Right lobe of liver (tissue), 6 donors: Measurements from ENCODE around the gene NAV2. TPM values are rescaled to one million over a fixed set of nuclear protein-coding genes. Genes with fewer than 3 reads are reported as not detected.
A peak's percentile ranks its signal among the peaks of the same experiment; 100 is the strongest.

ENCODE experiments used
- ATAC-seq, 4 donors: fragments of 200-7000 bp; cut with Tn5 transposase; one replicate each; pipeline ENCODE4 v1.9.1; 2020; ENCODE audit warnings: mild to moderate bottlenecking in 4 of 4, moderate library complexity in 4 of 4
- DNase-seq, 3 donors: peaks; one replicate each; pipeline ENCODE4 v3.0.0-alpha.2; 2020
- H3K27ac ChIP-seq, 3 donors: fragments of 200-600 bp; one replicate each; pipeline ENCODE4 v1.8.0; 2022
- H3K27me3 ChIP-seq, 2 donors: fragments of 200-600 bp; one replicate each; pipeline ENCODE4 v1.8.0; 2022
- H3K36me3 ChIP-seq, 4 donors: fragments of 200-600 bp; sonication (generic) in 1 of 4; one replicate each; pipeline versions ENCODE4 v1.5.1 to v1.8.0; 2017 to 2022; ENCODE audit warnings: control low read depth in 1 of 4
- H3K4me1 ChIP-seq, 4 donors: fragments of 200-600 bp; sonication (generic) in 1 of 4; one replicate each; pipeline versions ENCODE4 v1.5.1 to v1.8.0; 2017 to 2022; ENCODE audit warnings: control low read depth in 1 of 4
- H3K4me3 ChIP-seq, 3 donors: fragments of 200-600 bp; one replicate each; pipeline ENCODE4 v1.8.0; 2022
- H3K9me3 ChIP-seq, 4 donors: fragments of 200-600 bp; sonication (generic) in 1 of 4; one replicate each; pipeline versions ENCODE4 v1.5.1 to v1.8.0; 2017 to 2022; ENCODE audit warnings: control low read depth in 1 of 4
- POLR2A ChIP-seq: fragments of 450-650 bp; IDR thresholded peaks from one replicate; pipeline ENCODE4 v1.6.1; 2017; ENCODE audit warnings: antibody characterized with exemption, mild to moderate bottlenecking
- WGBS: methylation state at CpG from one replicate; pipeline ENCODE4 v1.1.6; 2018; ENCODE audit warnings: low coverage, low lambda C conversion rate; ENCODE audit not compliant: insufficient coverage; ENCODE audit errors: missing lambda C conversion rate; 5-methylcytosine and 5-hydroxymethylcytosine counted together
- intact Hi-C, 2 donors: fragments of 100-400 bp; cut with DNase I; formaldehyde crosslinking; loops; one replicate each; pipeline versions ENCODE4 v1.11.2 to v1.14.1; 2022
- total RNA-seq, 6 experiments: library from RNA; depleted of rRNA in 2 of 6; stranded (reverse); fragments of >200 nt in 2 of 6; fragmentation: NEBNext Ultra II Directional in 3 of 6; extraction: Animal tissue kit (Norgen Biotek cat#: 25700) in 3 of 6; gene quantifications; one replicate each; pipeline versions ENCODE4 v1.1.0 to v1.2.4, GENCODE V29; 2016 to 2023
- TF ChIP-seq, protein P1 (sequence below), 4 donors: fragments of 200-600 bp in 3 of 4; fragments of 450-650 bp in 1 of 4; IDR thresholded peaks; one replicate each; pipeline versions ENCODE4 v1.5.1 to v1.8.0; 2016 to 2022; ENCODE audit warnings: antibody characterized with exemption in 4 of 4, mild to moderate bottlenecking in 2 of 4
- donor health status: DM: no; HTN: yes; CAD: no.
- donor health status: DM: no; HTN: no; CAD: no.
- donor health status: DM: no; HTN: no; CAD: no.
- donor health status: DM: no; HTN: yes; CAD: no.
- donor health status: DM: no; HTN: yes; CAD: no.

The NAV2 gene
- total RNA-seq, 6 experiments from 2014 or later: 15.5 to 69.2 (median 37.1) TPM

DNA sequence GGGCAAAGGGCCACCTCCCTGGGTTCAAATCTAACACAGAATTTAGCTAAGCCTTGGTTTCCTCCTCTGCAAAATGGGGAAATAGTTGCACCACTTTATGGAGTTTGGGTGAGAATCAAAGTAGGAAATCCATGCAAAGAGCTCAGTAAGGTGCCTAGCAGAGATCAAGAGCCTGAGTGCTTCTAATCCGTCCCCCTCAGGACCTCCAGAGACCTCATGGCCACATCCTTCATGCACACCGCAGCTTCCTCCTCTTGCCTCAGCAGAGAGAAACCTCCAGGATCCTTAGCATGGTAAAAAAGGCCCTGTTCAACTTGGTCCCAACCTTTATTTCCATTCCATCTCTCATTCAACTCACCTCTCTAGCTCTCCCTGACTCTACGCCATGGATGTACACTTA lies 37.8 kb upstream of the NAV2 start:
- Histone ChIP-seq H3K4me3 (no peak overlapping the region), H3K27ac (no peak overlapping the region), H3K9me3 (no peaks in the 10 kb centered on the region), H3K4me1 (peaks cover 0 to 6% (median 0%) of the 10 kb centered on the region in 4 donors), H3K27me3 (no peaks in the 10 kb centered on the region), H3K36me3 (no peaks in the 10 kb centered on the region)
- 80% methylated on average over 2 of the region's 3 CpGs for WGBS
- intact Hi-C loops: no loop called here
- ATAC-seq (no peak), DNase-seq (no peak)
- TF ChIP-seq, protein P1, sequence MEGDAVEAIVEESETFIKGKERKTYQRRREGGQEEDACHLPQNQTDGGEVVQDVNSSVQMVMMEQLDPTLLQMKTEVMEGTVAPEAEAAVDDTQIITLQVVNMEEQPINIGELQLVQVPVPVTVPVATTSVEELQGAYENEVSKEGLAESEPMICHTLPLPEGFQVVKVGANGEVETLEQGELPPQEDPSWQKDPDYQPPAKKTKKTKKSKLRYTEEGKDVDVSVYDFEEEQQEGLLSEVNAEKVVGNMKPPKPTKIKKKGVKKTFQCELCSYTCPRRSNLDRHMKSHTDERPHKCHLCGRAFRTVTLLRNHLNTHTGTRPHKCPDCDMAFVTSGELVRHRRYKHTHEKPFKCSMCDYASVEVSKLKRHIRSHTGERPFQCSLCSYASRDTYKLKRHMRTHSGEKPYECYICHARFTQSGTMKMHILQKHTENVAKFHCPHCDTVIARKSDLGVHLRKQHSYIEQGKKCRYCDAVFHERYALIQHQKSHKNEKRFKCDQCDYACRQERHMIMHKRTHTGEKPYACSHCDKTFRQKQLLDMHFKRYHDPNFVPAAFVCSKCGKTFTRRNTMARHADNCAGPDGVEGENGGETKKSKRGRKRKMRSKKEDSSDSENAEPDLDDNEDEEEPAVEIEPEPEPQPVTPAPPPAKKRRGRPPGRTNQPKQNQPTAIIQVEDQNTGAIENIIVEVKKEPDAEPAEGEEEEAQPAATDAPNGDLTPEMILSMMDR (IDR thresholded peaks at IDR 0.05): no peak
- TF ChIP-seq POLR2A: no peak

DNA sequence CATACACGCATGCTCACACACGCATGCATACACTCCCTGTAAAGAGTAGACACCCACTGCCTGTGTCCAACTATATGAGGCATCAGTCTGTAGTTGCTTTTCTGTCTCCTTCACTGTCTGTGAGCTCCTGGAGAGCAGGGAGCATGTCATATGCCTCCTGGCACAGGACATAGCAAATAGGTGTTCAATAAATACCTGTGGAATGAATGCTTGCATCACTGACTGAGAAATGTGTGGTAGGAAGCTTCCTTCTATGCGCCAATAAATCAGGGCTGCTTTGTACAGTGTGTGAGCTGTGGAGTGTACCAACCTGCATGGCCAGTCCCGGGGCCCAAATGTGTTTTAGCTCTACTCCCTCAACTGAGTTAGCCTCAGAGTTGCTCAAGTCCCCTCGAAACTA lies 37.2 kb upstream of the NAV2 start:
- TF ChIP-seq POLR2A: no peak
- TF ChIP-seq, protein P1 (IDR thresholded peaks at IDR 0.05): no peak
- Histone ChIP-seq H3K4me3 (no peak overlapping the region), H3K27me3 (no peaks in the 10 kb centered on the region), H3K4me1 (peaks cover 0 to 6% (median 1%) of the 10 kb centered on the region in 4 donors), H3K27ac (no peak overlapping the region), H3K9me3 (no peaks in the 10 kb centered on the region), H3K36me3 (no peaks in the 10 kb centered on the region)
- DNase-seq (no peak), ATAC-seq (no peak)
- WGBS: 79% methylated on average over 5 of the region's 5 CpGs
- intact Hi-C loops: no loop called here

DNA sequence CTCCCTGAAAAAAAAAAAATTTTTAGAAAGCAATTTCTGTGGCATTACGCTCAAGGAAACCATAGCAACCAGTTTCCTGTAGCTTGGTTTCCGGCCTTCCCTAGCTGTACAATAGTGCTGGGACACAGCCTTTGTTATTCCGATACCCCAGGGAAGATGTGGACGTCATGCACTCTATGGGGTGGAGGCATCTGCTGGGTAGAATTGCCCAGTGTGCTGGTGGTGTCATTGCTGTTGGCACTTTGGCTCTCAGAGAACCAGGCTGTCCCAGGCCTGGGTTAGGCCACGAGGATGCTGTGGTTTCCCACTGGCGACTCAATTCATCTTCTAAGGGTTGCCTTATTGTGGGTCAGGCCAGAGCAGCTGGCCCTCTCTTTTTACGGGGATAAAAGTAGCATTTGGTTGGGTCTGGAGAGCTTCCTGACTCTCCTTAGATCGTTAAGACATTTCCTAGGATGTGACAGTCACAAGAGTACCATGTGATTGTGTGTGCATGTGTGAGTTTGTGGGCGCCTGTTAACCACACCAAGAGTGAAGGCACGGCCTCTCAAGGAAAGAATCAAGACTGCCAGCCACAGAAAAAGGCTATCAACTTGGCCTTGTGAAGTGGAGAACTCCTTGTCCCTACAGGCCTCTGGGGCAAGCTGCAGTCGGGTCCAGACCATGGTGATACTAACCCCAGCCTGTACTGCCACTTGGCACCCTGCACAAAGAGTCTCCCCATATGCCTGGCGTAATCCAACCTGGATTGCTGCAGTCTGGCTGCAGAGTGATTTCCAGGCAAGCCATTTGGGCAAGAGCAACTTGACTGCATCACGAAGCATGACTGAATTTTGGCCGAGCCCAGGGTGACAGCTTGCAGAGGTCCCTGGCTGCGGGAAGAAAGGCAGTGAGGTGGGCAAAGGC lies 35.9 kb upstream of the NAV2 start:
- H3K4me1 ChIP-seq: peaks cover 0 to 8% (median 3%) of the 10 kb centered on the region in 4 donors
- no peaks in the 10 kb centered on the region for H3K36me3 ChIP-seq
- WGBS: 62% methylated on average over 9 of the region's 15 CpGs
- TF ChIP-seq, protein P1 (IDR thresholded peaks at IDR 0.05): no peak
- no peak for TF ChIP-seq POLR2A
- peak; percentile 41 to 63 (median 50) for ATAC-seq
- H3K27ac ChIP-seq: peak overlapping the region in 1 of 3 donors; percentile 22
- H3K27me3 ChIP-seq: no peaks in the 10 kb centered on the region
- H3K4me3 ChIP-seq: no peak overlapping the region
- no peaks in the 10 kb centered on the region for H3K9me3 ChIP-seq
- intact Hi-C loops: no loop called here
- no peak for DNase-seq

DNA sequence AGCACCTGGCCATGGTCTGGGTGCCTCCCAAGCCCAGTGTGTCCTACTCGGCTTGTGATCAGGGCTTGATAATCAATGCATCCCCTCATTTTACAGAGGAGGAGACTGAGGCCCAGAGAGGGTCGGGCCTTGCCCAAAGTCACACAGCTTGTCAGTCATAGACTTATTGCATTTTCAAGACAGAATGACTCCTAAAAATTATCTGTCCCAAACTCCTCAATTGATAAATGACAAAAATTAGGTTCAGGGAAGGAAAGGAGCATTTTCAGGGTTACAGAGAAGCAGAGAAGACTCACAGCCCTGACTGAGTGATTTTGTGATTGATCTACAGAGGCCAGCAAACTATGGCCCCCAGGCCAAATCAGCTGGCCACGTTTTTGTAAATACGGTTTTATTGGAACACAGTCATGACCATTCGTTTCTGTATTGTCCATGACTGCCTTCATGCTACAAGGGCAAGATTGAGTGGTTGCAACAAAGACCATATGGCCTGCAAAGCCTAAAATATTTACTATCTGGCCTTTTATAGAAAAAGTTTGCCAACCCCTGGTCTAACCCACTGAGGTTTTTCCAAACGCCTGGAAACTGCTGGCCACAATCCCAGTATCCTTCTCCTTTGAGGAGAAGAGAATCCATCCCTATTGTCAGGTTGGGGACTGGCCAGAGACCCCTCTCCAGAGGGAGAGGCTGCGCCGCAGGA lies 35.1 kb upstream of the NAV2 start:
- no peaks in the 10 kb centered on the region for H3K36me3 ChIP-seq
- H3K4me3 ChIP-seq: no peak overlapping the region
- H3K27me3 ChIP-seq: no peaks in the 10 kb centered on the region
- intact Hi-C loops: no loop called here
- no peak for DNase-seq
- no peak for ATAC-seq
- no peak overlapping the region for H3K27ac ChIP-seq
- TF ChIP-seq POLR2A: no peak
- TF ChIP-seq, protein P1 (IDR thresholded peaks at IDR 0.05): no peak
- 65% methylated on average over 5 of the region's 8 CpGs for WGBS
- H3K4me1 ChIP-seq: peaks cover 0 to 8% (median 3%) of the 10 kb centered on the region in 4 donors
- H3K9me3 ChIP-seq: no peaks in the 10 kb centered on the region
